HG03571 (cell line): ENCODE measurements around the gene TJP3.

Source experiments
- ATAC-seq: cut with Tn5 transposase; IDR thresholded peaks from one replicate; pipeline ENCODE4 v1.9.1; 2021; ENCODE audit not compliant: unreplicated experiment

Gene TJP3

DNA sequence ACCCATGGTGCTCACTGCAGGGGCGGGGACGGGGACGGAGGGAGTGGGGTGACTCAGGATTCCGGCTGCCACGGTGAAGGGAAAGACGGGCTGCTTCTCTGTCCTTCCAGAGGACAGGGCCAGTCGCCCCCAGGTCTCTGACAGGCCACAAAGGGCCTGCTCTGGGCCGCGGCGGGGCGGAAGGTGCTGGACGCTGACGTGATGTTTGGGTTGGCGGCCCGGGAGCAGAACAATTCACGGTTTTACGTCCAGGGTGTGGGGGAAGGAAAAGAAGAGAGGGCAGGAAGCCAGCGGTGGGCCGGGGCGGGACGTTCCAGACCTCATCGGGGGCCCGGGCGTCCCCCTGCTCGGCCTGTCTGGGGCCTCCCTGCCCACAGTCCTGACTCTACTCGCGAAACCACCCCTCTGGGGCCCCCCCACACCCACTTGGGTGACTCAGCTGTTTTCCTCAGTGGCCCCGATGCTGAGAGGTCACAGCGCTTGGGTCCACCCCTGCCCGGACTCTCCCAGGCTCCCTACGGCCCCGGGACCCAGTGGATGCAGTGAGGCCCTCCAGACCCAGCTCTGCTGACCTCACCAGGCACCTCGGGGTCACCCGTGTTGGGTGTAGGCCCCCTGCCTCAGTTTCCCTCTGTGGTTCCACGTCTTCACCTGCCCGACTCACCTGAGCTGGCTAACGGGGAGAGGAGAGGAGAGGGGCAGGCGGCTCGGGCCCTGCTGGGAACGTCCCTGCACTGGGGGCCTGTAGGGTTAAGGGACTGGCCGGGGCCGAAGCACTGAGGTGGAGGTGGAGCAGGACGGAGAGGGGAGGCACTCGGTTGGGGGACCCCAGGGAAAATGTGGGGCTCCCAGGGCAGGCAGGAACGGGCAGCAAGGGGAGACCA, 37.1 kb upstream of the TJP3 start:
- ATAC-seq, result no peak

DNA sequence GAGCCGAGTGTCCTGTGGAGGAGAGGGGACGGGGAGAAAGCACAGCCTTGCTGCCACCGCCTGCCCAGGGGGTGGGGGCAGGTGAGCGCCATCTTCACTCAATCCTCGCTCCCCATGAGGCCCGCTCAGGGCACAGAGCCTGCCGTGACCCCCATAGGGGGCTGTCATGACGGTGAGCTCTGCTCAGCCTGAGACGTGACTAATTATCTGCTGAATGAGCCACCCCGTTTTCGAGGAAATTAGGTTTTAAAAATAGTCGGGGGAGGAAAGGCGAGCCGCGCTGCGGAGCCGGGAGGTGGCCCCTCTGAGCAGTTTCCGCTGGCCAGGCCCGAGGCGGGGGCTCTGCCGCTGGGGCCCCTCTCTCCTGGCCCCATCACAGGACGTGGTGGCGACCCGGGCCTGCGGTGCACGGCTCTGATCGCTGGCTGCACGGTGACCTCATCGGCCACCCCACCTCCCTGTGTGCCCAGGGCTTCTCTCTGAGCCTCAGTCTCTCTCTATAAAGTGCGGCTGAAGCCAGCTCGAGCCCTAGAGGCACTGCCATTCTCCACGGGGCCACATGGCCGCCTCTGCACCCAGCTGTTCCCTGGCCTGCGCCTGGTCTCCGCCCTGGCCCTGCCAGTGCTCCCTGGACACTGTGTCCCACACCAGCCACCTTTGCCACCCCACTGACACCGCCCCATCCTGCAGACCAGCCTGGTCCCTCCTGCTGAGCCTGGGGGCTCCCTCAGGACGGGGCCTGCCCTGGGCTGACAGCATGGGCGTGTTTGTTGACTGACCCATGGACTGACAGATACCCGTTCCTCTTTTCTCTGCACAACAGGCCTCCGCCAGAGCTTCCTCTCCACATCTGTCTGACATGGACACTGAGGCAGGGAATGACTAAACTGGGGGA, 36.3 kb upstream of the TJP3 start:
- ATAC-seq, result no peak

DNA sequence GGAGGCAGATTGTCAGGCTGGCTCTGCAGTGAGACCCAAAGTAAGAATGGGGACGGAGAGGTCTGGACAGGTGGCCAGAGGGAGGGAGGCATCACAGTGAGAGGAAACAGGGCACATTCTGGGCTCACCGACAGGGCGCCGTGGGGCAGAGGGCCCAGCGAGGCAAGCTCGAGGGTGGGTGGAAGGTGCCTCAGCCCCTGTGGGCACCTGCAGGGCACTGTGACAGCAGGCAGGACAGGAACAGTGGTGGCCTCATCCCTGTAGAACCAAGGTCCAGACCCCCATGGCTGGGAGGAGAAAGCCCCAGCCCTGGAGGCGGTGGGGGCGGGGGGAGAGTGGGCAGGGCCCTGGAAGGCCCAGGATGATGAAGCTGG, 35.6 kb upstream of the TJP3 start:
- no peak for ATAC-seq

DNA sequence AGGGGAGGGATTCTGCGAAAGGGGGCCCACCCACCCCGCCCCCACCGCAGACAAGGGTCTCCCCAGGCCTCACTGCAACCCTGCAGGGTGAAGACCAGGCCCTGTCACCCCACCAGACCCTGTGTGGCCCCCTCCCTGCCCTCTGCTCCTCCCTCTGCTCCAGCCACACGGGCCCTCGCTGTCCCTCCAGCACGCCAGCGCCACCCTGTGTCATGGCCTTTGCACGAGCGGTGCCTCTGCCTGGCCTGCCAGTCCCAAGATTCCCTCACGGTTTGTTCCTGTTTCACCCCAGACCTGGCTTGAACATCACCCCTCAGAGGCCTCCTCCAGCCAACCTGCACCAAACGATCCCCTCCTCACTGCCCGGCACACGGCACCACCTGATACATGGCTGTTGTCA, 35.2 kb upstream of the TJP3 start:
- ATAC-seq, result no peak

GRCh38 chr19:3673506-3674439, 34.4 kb upstream of the TJP3 start:
- ATAC-seq, result no peak

DNA sequence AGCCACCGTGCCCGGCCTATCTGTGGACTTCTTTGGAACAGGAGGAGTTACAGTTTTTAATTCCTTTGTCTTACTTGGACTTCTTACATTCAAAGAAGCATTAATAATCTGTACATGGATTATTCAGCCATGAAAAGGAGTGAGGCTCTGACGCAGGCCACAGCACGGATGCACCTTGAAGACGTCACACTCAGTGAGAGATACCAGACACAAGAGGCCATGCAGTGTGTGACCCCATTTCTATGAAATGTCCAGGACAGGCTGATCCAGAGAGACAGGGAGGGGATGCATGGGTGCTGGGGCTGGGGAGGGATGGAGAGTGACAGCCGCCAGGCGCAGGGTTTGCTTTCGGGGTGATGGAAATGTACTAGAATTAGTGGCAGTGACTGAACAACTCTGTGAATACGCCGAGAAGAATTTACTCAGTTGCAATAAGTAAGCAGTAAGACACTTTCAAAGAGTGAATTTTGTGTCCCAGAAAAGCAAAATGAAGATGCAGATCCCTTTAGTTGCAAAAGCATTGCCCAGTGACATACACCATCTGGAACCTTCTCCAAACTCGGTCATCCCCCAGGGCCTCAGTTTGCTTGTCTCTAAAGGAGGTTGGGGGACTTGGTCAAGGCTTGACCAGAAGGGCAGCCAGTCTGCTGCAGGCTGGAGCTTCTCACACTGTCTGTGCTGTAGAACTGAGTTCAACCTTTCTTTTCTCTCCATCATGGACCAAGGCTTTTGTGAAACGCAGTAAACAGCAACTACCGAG, 33.2 kb upstream of the TJP3 start:
- ATAC-seq, result no peak

- no peak for ATAC-seq
Measured at GRCh38 chr19:3678188-3678587, 30.0 kb upstream of the TJP3 start.

- no peak for ATAC-seq
Measured at GRCh38 chr19:3679138-3679537, 29.0 kb upstream of the TJP3 start.

DNA sequence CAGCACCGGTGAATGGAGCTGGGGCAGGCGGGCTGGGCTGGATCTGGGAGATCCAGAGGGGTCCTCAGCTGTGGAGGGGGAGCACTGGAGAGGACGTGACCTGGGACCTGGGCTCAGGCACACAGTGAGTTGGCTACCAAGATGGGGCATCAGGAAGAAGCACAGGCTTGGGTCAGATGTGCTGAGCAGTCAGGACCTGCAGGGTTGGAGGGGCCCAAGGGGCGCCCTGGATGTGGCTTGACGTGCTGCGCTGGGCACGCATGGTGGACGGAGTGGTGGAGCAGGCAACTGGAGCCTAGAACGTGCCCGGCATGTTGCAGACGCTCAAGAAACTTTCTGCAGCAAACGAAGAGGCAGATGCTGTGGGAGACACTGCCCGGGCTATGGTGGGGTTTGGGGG, 28.6 kb upstream of the TJP3 start:
- ATAC-seq, result no peak

- no peak for ATAC-seq
Measured at GRCh38 chr19:3680939-3681338, 27.2 kb upstream of the TJP3 start.

DNA sequence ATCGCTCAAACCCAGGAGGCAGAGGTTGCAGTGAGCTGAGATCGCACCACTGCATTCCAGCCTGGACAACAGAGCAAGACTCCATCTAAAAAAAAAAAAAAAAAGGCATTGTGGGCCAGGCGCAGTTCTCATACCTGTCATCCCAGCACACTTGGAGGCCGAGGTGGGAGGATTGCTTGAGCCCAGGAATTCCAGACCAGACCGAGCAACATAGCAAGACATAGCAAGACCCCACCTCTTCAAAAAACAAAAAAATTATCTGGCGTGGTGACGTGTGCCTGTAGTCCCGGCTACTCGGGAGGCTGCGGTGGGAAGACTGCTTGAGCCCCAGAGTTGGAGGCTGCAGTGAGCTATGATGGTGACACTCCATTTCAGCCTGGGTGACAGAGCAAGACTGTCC, 25.9 kb upstream of the TJP3 start:
- ATAC-seq, result no peak

DNA sequence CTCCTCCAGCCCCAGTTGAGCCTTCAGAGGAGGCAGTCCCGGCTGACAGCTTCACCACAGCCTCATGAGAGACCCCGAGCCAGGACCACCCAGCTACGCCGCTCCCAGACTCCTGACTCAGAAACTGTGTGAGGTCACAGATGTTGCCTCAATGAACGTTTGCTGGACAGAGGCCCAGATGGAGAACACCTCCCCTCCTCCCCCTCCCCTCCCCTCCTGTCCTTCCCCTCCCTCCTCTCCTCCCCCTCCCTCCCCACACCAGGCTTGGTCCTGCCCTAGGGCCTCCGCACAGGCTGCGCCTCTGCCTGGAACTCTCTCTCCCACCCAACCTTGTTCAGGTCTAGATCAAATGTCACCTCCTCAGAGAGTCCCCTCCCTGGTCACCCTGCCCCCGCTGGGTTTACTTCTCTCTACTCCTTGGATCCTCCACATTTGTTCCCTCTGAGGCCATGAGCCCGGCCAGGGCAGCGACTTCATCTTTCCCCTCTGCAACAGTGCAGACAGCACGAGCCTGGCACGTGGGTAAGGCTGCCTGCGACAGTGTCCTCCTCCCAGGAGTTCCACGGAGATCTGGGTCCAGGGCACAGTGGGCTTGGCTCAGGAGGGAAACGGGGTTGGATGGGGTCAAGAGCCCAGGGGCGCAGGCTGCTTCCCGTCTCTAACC, 25.3 kb upstream of the TJP3 start:
- ATAC-seq, result no peak

GRCh38 chr19:3683405-3684053, 24.7 kb upstream of the TJP3 start:
- no peak for ATAC-seq

- ATAC-seq, result no peak
Measured at GRCh38 chr19:3684054-3684816, 23.9 kb upstream of the TJP3 start.

GRCh38 chr19:3684817-3685410, 23.3 kb upstream of the TJP3 start:
- ATAC-seq, result no peak

GRCh38 chr19:3687393-3687773, 20.8 kb upstream of the TJP3 start:
- ATAC-seq, result no peak

- no peak for ATAC-seq
Measured at GRCh38 chr19:3687774-3688706, 20.1 kb upstream of the TJP3 start.
